HCT116 (cell line): Measurements from ENCODE around the gene TMEM86B. TPM values are rescaled to one million over a fixed set of nuclear protein-coding genes. Genes with fewer than 3 reads are reported as not detected.

ENCODE experiments used
- ATAC-seq: fragments of 200-7000 bp; cut with Tn5 transposase; 2 replicates; pipeline ENCODE4 v1.9.1; 2020; ENCODE audit warnings: mild to moderate bottlenecking, moderate library complexity
- BruUV-seq: library from RNA; stranded (reverse); fragments of 400-500 nt; replicated peaks from 2 replicates; lab custom pipeline; 2021; lab: Mats Ljungman, UMichigan
- CTCF ChIA-PET: fragments of 300-600 bp; sonication (Branson Sonifier 250); formaldehyde crosslinking; loops from one replicate; lab custom pipeline; 2021; ENCODE audit warnings: antibody characterized with exemption; lab: Charles Lee
- POLR2A ChIA-PET: fragments of 300-600, 350-600 bp; sonication (Branson Sonifier 250); formaldehyde crosslinking; loops from one replicate; lab custom pipeline; 2021; ENCODE audit warnings: antibody characterized with exemption; lab: Charles Lee
- RAD21 ChIA-PET, 2 experiments: fragments of 300-600 bp; sonication (Branson Sonifier 250); formaldehyde crosslinking; loops; one replicate each; lab custom pipeline; 2023; ENCODE audit warnings: low total read pairs in 2 of 2; ENCODE audit not compliant: uncharacterized antibody in 2 of 2, unreplicated experiment in 2 of 2, low non-redundant PET in 1 of 2; lab: Charles Lee
- DNase-seq: peaks from one replicate; pipeline ENCODE4 v3.0.0-alpha.2; 2010; ENCODE audit warnings: low read depth, low spot score
- H2AFZ ChIP-seq: fragments of 200-600 bp; shearing (Covaris generic), sonication (generic); 2 replicates; pipeline ENCODE4 v1.6.1; 2017; ENCODE audit warnings: low read depth, mixed run types, mixed read lengths, antibody characterized with exemption, low read length; ENCODE audit not compliant: poor library complexity, severe bottlenecking
- H3K27ac ChIP-seq: 2 replicates; pipeline ENCODE4 v1.5.1; 2012; ENCODE audit warnings: low read depth, low read length
- H3K27me3 ChIP-seq: fragments of 200-600 bp; sonication (generic); 2 replicates; pipeline ENCODE4 v1.6.1; 2016; ENCODE audit warnings: mixed run types, low read length, mixed read lengths; ENCODE audit not compliant: insufficient read depth
- H3K36me3 ChIP-seq, 2 experiments: fragments of 200-500 bp in 1 of 2; fragments of 200-600 bp in 1 of 2; sonication (Bioruptor generic) in 1 of 2; sonication (generic) in 1 of 2; 2 replicates each; pipeline versions ENCODE4 v1.5.1 to v1.6.1; 2014 to 2016; ENCODE audit warnings: low read length in 2 of 2, inconsistent platforms in 1 of 2, mixed read lengths in 1 of 2, mixed run types in 1 of 2; ENCODE audit not compliant: insufficient read depth in 2 of 2, control insufficient read depth in 1 of 2
- H3K4me1 ChIP-seq, 2 experiments: fragments of 200-600 bp in 1 of 2; sonication (generic) in 1 of 2; 2 replicates each; pipeline versions ENCODE4 v1.5.1 to v1.6.1; 2012 to 2017; ENCODE audit warnings: low read length in 2 of 2, inconsistent platforms in 1 of 2, mild to moderate bottlenecking in 1 of 2, mixed read lengths in 1 of 2, mixed run types in 1 of 2, moderate library complexity in 1 of 2; ENCODE audit not compliant: insufficient read depth in 2 of 2, control insufficient read depth in 1 of 2
- H3K4me2 ChIP-seq: fragments of 200-600 bp; sonication (generic); 2 replicates; pipeline ENCODE4 v1.6.1; 2017; ENCODE audit warnings: mixed run types, low read length, mixed read lengths
- H3K4me3 ChIP-seq, 2 experiments: fragments of 200-600 bp in 1 of 2; sonication (generic) in 1 of 2; replicated peaks in 1 of 2; 2 replicates each; pipeline ENCODE4 v1.5.1; 2011 to 2016; ENCODE audit warnings: low read length in 2 of 2, control low read depth in 1 of 2, low read depth in 1 of 2, mild to moderate bottlenecking in 1 of 2, mixed read lengths in 1 of 2, mixed run types in 1 of 2
- H3K79me2 ChIP-seq: fragments of 200-600 bp; sonication (generic); 2 replicates; pipeline ENCODE4 v1.6.1; 2017; ENCODE audit warnings: mild to moderate bottlenecking, mixed run types, low read length, moderate library complexity, mixed read lengths; ENCODE audit not compliant: insufficient read depth
- H3K9ac ChIP-seq: fragments of 200-600 bp; sonication (generic); 2 replicates; pipeline ENCODE4 v1.6.1; 2016; ENCODE audit warnings: low read length, mixed read lengths
- H3K9me2 ChIP-seq: fragments of 200-600 bp; sonication (generic), shearing (Covaris generic); 2 replicates; pipeline ENCODE4 v1.6.1; 2017; ENCODE audit warnings: mixed run types, mild to moderate bottlenecking, moderate library complexity; ENCODE audit not compliant: insufficient read depth
- H3K9me3 ChIP-seq, 2 experiments: fragments of 200-500 bp in 1 of 2; fragments of 200-600 bp in 1 of 2; sonication (Bioruptor generic) in 1 of 2; sonication (generic) in 1 of 2; 2 replicates each; pipeline ENCODE4 v1.6.1; 2014 to 2017; ENCODE audit warnings: low read length in 2 of 2, mixed read lengths in 2 of 2, inconsistent platforms in 1 of 2, low read depth in 1 of 2, mild to moderate bottlenecking in 1 of 2, mixed run types in 1 of 2, moderate library complexity in 1 of 2; ENCODE audit not compliant: control insufficient read depth in 1 of 2, insufficient read depth in 1 of 2
- H4K20me1 ChIP-seq: fragments of 200-600 bp; sonication (generic), shearing (Covaris generic); 2 replicates; pipeline ENCODE4 v1.6.1; 2017; ENCODE audit warnings: mixed run types, mild to moderate bottlenecking, moderate library complexity; ENCODE audit not compliant: insufficient read depth
- CBX3 ChIP-seq: IDR thresholded peaks from 2 replicates; pipeline ENCODE4 v1.6.1; 2012; ENCODE audit warnings: low read depth
- CEBPB ChIP-seq: IDR thresholded peaks from 2 replicates; pipeline ENCODE4 v1.6.1; 2012; ENCODE audit warnings: low read depth
- EGR1 ChIP-seq: IDR thresholded peaks from 2 replicates; pipeline ENCODE4 v1.6.1; 2012; ENCODE audit warnings: low read depth
- ELF1 ChIP-seq: IDR thresholded peaks from 2 replicates; pipeline ENCODE4 v1.6.1; 2012; ENCODE audit warnings: low read depth, borderline replicate concordance
- EZH2 ChIP-seq: fragments of 200-600 bp; sonication (generic); IDR thresholded peaks from 2 replicates; pipeline ENCODE4 v1.6.1; 2017; ENCODE audit warnings: antibody characterized with exemption, mixed run types
- EZH2phosphoT487 ChIP-seq: fragments of 200-600 bp; IDR thresholded peaks from 2 replicates; pipeline ENCODE4 v1.6.1; 2018; ENCODE audit warnings: antibody characterized with exemption, borderline replicate concordance
- FOSL1 ChIP-seq: IDR thresholded peaks from 2 replicates; pipeline ENCODE4 v1.6.1; 2012; ENCODE audit warnings: low read depth
- POLR2A ChIP-seq: IDR thresholded peaks from 2 replicates; pipeline ENCODE4 v1.7.0; 2011; ENCODE audit warnings: borderline replicate concordance; ENCODE audit not compliant: insufficient read depth, insufficient read length; ENCODE audit errors: extremely low read depth
- POLR2AphosphoS5 ChIP-seq: IDR thresholded peaks from 2 replicates; pipeline ENCODE4 v1.6.1; 2011; ENCODE audit warnings: mild to moderate bottlenecking, low read depth, low read length, moderate library complexity
- RAD21 ChIP-seq: IDR thresholded peaks from 2 replicates; pipeline ENCODE4 v1.6.1; 2012; ENCODE audit warnings: low read depth, mild to moderate bottlenecking
- REST ChIP-seq: IDR thresholded peaks from 2 replicates; pipeline ENCODE4 v1.6.1; 2012; ENCODE audit warnings: low read depth
- SIN3A ChIP-seq: IDR thresholded peaks from 2 replicates; pipeline ENCODE4 v1.6.1; 2012; ENCODE audit warnings: low read depth
- SP1 ChIP-seq: IDR thresholded peaks from 2 replicates; pipeline ENCODE4 v1.6.1; 2012; ENCODE audit warnings: low read depth
- SRF ChIP-seq: IDR thresholded peaks from 2 replicates; pipeline ENCODE4 v1.6.1; 2012; ENCODE audit warnings: low read depth
- TCF7L2 ChIP-seq: IDR thresholded peaks from 2 replicates; pipeline ENCODE4 v1.7.0; 2011; ENCODE audit warnings: borderline replicate concordance, inconsistent platforms; ENCODE audit not compliant: insufficient read depth, insufficient read length; ENCODE audit errors: extremely low read depth
- YY1 ChIP-seq: IDR thresholded peaks from 2 replicates; pipeline ENCODE4 v1.6.1; 2011; ENCODE audit warnings: low read length, low read depth, moderate library complexity, mild to moderate bottlenecking; ENCODE audit not compliant: insufficient replicate concordance; ENCODE audit errors: extremely low read depth
- ZFX ChIP-seq: fragments of 450-650 bp; IDR thresholded peaks from 2 replicates; pipeline ENCODE4 v1.6.1; 2017
- ZNF274 ChIP-seq: fragments of 200-500 bp; sonication (Bioruptor generic); IDR thresholded peaks from 2 replicates; pipeline ENCODE4 v1.6.1; 2014; ENCODE audit warnings: mild to moderate bottlenecking, low read depth, low read length, inconsistent platforms
- intact Hi-C: fragments of 100-400 bp; cut with micrococcal nuclease; formaldehyde crosslinking; loops from 2 replicates; pipeline ENCODE4 v1.10.0; 2022
- total RNA-seq: library from RNA; stranded (reverse); gene quantifications from one replicate; pipeline ENCODE4 v1.2.1, GENCODE V29; 2021; ENCODE audit not compliant: unreplicated experiment
- TF ChIP-seq, protein P1 (sequence below): IDR thresholded peaks from 2 replicates; pipeline ENCODE4 v1.6.1; 2011; ENCODE audit warnings: mild to moderate bottlenecking, low read length, moderate library complexity; ENCODE audit not compliant: insufficient replicate concordance; ENCODE audit errors: extremely low read depth
- TF ChIP-seq, protein P2 (sequence below): IDR thresholded peaks from 2 replicates; pipeline ENCODE4 v1.6.1; 2012

TMEM86B gene
- total RNA-seq, 1 experiment from 2014 or later, result 10.6 TPM

DNA sequence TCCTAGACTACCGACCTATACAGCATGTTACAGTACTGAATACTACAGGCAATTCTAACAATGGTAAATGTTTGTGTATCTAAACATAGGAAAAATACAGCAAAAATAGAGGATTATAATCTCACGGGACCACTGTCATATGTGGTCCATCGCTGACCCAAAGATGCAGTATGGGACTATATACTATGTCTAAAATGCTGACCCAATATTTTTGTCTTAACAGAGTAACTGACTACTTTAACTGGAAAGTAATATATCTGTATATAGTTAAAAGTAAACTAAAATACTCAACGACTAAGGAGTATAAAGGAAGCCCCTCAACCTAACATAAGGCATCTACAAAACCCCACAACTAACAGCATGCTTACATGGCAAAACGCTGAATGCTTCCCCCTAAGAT is 4.4 kb upstream of the TMEM86B start:
- ChIA-PET POLR2A (no interaction called here), RAD21 (no interaction called here), CTCF (no interaction called here)
- Histone ChIP-seq H3K36me3 (peaks cover 22 to 41% of the 10 kb centered on the region in 2 experiments), H3K27ac (no peak overlapping the region), H3K9me3 (no peaks in the 10 kb centered on the region), H3K4me2 (no peak overlapping the region), H3K79me2 (peaks cover 4% of the 10 kb centered on the region; the same call in 1 of the 2 replicates), H3K9me2 (no peaks in the 10 kb centered on the region), H3K9ac (no peak overlapping the region), H3K4me3 (no peak overlapping the region), H3K4me1 (no peaks in the 10 kb centered on the region), H2AFZ (no peak overlapping the region), H3K27me3 (no peaks in the 10 kb centered on the region), H4K20me1 (no peaks in the 10 kb centered on the region)
- ATAC-seq, result no peak
- no peak for TF ChIP-seq EZH2phosphoT487
- TF ChIP-seq EZH2, result no peak
- no peak for TF ChIP-seq SIN3A
- TF ChIP-seq, protein P1, sequence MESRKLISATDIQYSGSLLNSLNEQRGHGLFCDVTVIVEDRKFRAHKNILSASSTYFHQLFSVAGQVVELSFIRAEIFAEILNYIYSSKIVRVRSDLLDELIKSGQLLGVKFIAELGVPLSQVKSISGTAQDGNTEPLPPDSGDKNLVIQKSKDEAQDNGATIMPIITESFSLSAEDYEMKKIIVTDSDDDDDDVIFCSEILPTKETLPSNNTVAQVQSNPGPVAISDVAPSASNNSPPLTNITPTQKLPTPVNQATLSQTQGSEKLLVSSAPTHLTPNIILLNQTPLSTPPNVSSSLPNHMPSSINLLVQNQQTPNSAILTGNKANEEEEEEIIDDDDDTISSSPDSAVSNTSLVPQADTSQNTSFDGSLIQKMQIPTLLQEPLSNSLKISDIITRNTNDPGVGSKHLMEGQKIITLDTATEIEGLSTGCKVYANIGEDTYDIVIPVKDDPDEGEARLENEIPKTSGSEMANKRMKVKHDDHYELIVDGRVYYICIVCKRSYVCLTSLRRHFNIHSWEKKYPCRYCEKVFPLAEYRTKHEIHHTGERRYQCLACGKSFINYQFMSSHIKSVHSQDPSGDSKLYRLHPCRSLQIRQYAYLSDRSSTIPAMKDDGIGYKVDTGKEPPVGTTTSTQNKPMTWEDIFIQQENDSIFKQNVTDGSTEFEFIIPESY, result no peak
- TF ChIP-seq EGR1, result no peak
- no peak for TF ChIP-seq YY1
- no peak for TF ChIP-seq REST
- TF ChIP-seq SP1, result no peak
- no peak for TF ChIP-seq RAD21
- TF ChIP-seq, protein P2, sequence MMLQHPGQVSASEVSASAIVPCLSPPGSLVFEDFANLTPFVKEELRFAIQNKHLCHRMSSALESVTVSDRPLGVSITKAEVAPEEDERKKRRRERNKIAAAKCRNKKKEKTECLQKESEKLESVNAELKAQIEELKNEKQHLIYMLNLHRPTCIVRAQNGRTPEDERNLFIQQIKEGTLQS, result no peak
- TF ChIP-seq SRF, result no peak
- no peak for TF ChIP-seq FOSL1
- TF ChIP-seq CBX3, result no peak
- TF ChIP-seq POLR2AphosphoS5, result no peak
- TF ChIP-seq POLR2A, result no peak
- no peak for TF ChIP-seq ZFX
- no peak for TF ChIP-seq CEBPB
- TF ChIP-seq TCF7L2, result no peak
- TF ChIP-seq ELF1, result no peak
- TF ChIP-seq ZNF274, result no peak
- intact Hi-C loops, result no loop called here
- DNase-seq, result no peak
- BruUV-seq, result no TSS peak
